PC-3 (cell line): ENCODE measurements around the gene CACNA1I. TPM values are rescaled to one million over a fixed set of nuclear protein-coding genes. Genes with fewer than 3 reads are reported as not detected.

Source experiments
- ATAC-seq: fragments of 200-7000 bp; cut with Tn5 transposase; 2 replicates; pipeline ENCODE4 v1.9.1; 2020; ENCODE audit warnings: mild to moderate bottlenecking, moderate library complexity
- BruUV-seq: library from RNA; stranded (reverse); fragments of 400-500 nt; replicated peaks from 2 replicates; lab custom pipeline; 2021; lab: Mats Ljungman, UMichigan
- CTCF ChIA-PET: fragments of 300-600 bp; sonication (Branson Sonifier 250); formaldehyde crosslinking; loops from one replicate; lab custom pipeline; 2022; ENCODE audit warnings: antibody characterized with exemption; lab: Charles Lee
- POLR2A ChIA-PET: fragments of 300-600 bp; sonication (Branson Sonifier 250); formaldehyde crosslinking; loops from one replicate; lab custom pipeline; 2022; ENCODE audit warnings: antibody characterized with exemption; ENCODE audit not compliant: unreplicated experiment; lab: Charles Lee
- DNase-seq: peaks from one replicate; pipeline ENCODE4 v3.0.0-alpha.2; 2015
- H2AFZ ChIP-seq: fragments of 300-600 bp; sonication (generic); 2 replicates; pipeline ENCODE4 v1.6.0; 2016; ENCODE audit warnings: antibody characterized with exemption, low read length
- H3F3A ChIP-seq: fragments of 300-600 bp; sonication (generic); one replicate; pipeline ENCODE4 v1.6.0; 2017; ENCODE audit warnings: antibody characterized with exemption, low read length, control low read depth, mild to moderate bottlenecking; ENCODE audit not compliant: unreplicated experiment
- H3K27ac ChIP-seq: fragments of 300-600 bp; sonication (generic); 2 replicates; pipeline ENCODE4 v1.5.1; 2016; ENCODE audit warnings: mild to moderate bottlenecking, low read length
- H3K27me3 ChIP-seq: fragments of 300-600 bp; sonication (generic); 2 replicates; pipeline ENCODE4 v1.6.1; 2016; ENCODE audit warnings: low read length, mixed read lengths
- H3K36me3 ChIP-seq: fragments of 300-600 bp; sonication (generic); 2 replicates; pipeline ENCODE4 v1.6.1; 2016; ENCODE audit warnings: low read depth, mixed run types, low read length, mixed read lengths
- H3K4me1 ChIP-seq: fragments of 300-600 bp; sonication (generic); 2 replicates; pipeline ENCODE4 v1.5.1; 2016; ENCODE audit warnings: low read length; ENCODE audit not compliant: insufficient read depth
- H3K4me2 ChIP-seq: fragments of 300-600 bp; sonication (generic); 2 replicates; pipeline ENCODE4 v1.6.0; 2016; ENCODE audit warnings: low read length
- H3K4me3 ChIP-seq: fragments of 300-600 bp; sonication (generic); 2 replicates; pipeline ENCODE4 v1.5.1; 2016; ENCODE audit warnings: mild to moderate bottlenecking, low read length, mixed read lengths
- H3K79me2 ChIP-seq: fragments of 300-600 bp; sonication (generic); 2 replicates; pipeline ENCODE4 v1.6.1; 2017; ENCODE audit warnings: low read length, mixed read lengths
- H3K9ac ChIP-seq: fragments of 300-600 bp; sonication (generic); 2 replicates; pipeline ENCODE4 v1.6.0; 2016; ENCODE audit warnings: mild to moderate bottlenecking, low read length
- H3K9me2 ChIP-seq: fragments of 300-600 bp; sonication (generic); replicated peaks from 2 replicates; pipeline ENCODE4 v1.6.1; 2016; ENCODE audit warnings: mixed run types, low read length, mixed read lengths
- H3K9me3 ChIP-seq: fragments of 300-600 bp; sonication (generic); 2 replicates; pipeline ENCODE4 v1.6.1; 2016; ENCODE audit warnings: low read length, mixed read lengths
- H4K20me1 ChIP-seq: fragments of 300-600 bp; sonication (generic); 2 replicates; pipeline ENCODE4 v1.6.1; 2016; ENCODE audit warnings: low read length, mixed read lengths
- CTCF ChIP-seq: fragments of 300-600 bp; sonication (generic); conservative IDR thresholded peaks from 2 replicates; pipeline ENCODE4 v1.5.1; 2017; ENCODE audit warnings: antibody characterized with exemption, low read depth, mild to moderate bottlenecking, low read length
- EZH2 ChIP-seq: fragments of 300-600 bp; sonication (generic); IDR thresholded peaks from one replicate; pipeline ENCODE4 v1.6.1; 2017; ENCODE audit warnings: antibody characterized with exemption, mild to moderate bottlenecking, low read length; ENCODE audit not compliant: unreplicated experiment
- EZH2phosphoT487 ChIP-seq: fragments of 300-600 bp; sonication (generic); IDR thresholded peaks from 2 replicates; pipeline ENCODE4 v1.6.1; 2018; ENCODE audit warnings: mild to moderate bottlenecking, antibody characterized with exemption, low read length, borderline replicate concordance
- intact Hi-C: fragments of 100-400 bp; cut with micrococcal nuclease; formaldehyde crosslinking; loops from 2 replicates; pipeline ENCODE4 v1.9.0; 2023
- total RNA-seq: library from RNA; depleted of rRNA; stranded (reverse); fragments of >200 nt; gene quantifications from 2 replicates; pipeline ENCODE4 v1.2.3, GENCODE V29; 2014

The CACNA1I gene
- total RNA-seq, 1 experiment from 2014 or later, result not detected

GRCh38 chr22:39716534-39716933 lies 146.0 kb downstream of the CACNA1I start:
- Histone ChIP-seq H3K79me2 (no peaks in the 10 kb centered on the region), H4K20me1 (no peaks in the 10 kb centered on the region), H3K27me3 (peaks cover 35% of the 10 kb centered on the region), H2AFZ (no peak overlapping the region), H3K36me3 (no peaks in the 10 kb centered on the region), H3K9ac (no peak overlapping the region), H3K9me2 (no peaks in the 10 kb centered on the region), H3F3A (no peaks in the 10 kb centered on the region), H3K4me1 (no peaks in the 10 kb centered on the region), H3K4me3 (no peak overlapping the region), H3K4me2 (no peak overlapping the region), H3K27ac (no peak overlapping the region), H3K9me3 (no peaks in the 10 kb centered on the region)
- intact Hi-C loops, result no loop called here
- BruUV-seq, result no TSS peak
- DNase-seq, result no peak
- POLR2A ChIA-PET, result no interaction called here
- ATAC-seq, result no peak
- CTCF ChIA-PET, result no interaction called here
- TF ChIP-seq EZH2, result no peak
- TF ChIP-seq CTCF, result no peak
- TF ChIP-seq EZH2phosphoT487, result no peak

- no peaks in the 10 kb centered on the region for H3K36me3 ChIP-seq
- no peak overlapping the region for H3K4me2 ChIP-seq
- H4K20me1 ChIP-seq, result no peaks in the 10 kb centered on the region
- peaks cover 30% of the 10 kb centered on the region for H3K27me3 ChIP-seq
- H3K9me3 ChIP-seq, result no peaks in the 10 kb centered on the region
- no peak overlapping the region for H2AFZ ChIP-seq
- ATAC-seq (no peak), DNase-seq (no peak)
- POLR2A ChIA-PET, result no interaction called here
- BruUV-seq, result no TSS peak
- no peak overlapping the region for H3K27ac ChIP-seq
- H3K9ac ChIP-seq, result no peak overlapping the region
- no peak overlapping the region for H3K4me3 ChIP-seq
- intact Hi-C loops, result no loop called here
- H3K9me2 ChIP-seq, result no peaks in the 10 kb centered on the region
- no peaks in the 10 kb centered on the region for H3K4me1 ChIP-seq
- no peak for TF ChIP-seq EZH2
- no peaks in the 10 kb centered on the region for H3F3A ChIP-seq
- CTCF ChIA-PET, result no interaction called here
- no peaks in the 10 kb centered on the region for H3K79me2 ChIP-seq
Observed at GRCh38 chr22:39717099-39717498, 146.5 kb downstream of the CACNA1I start.

- H3K4me1 ChIP-seq, result no peaks in the 10 kb centered on the region
- POLR2A ChIA-PET, result no interaction called here
- H3K79me2 ChIP-seq, result no peaks in the 10 kb centered on the region
- H2AFZ ChIP-seq, result no peak overlapping the region
- no peak overlapping the region for H3K9ac ChIP-seq
- H3K27me3 ChIP-seq, result peaks cover 19% of the 10 kb centered on the region
- no peaks in the 10 kb centered on the region for H4K20me1 ChIP-seq
- TF ChIP-seq EZH2phosphoT487, result no peak
- CTCF ChIA-PET, result no interaction called here
- ATAC-seq (no peak), DNase-seq (no peak)
- H3K36me3 ChIP-seq, result no peaks in the 10 kb centered on the region
- intact Hi-C loops, result no loop called here
- no TSS peak for BruUV-seq
- no peaks in the 10 kb centered on the region for H3K9me3 ChIP-seq
- no peak overlapping the region for H3K4me3 ChIP-seq
- no peaks in the 10 kb centered on the region for H3K9me2 ChIP-seq
- no peak overlapping the region for H3K4me2 ChIP-seq
- H3K27ac ChIP-seq, result no peak overlapping the region
- no peaks in the 10 kb centered on the region for H3F3A ChIP-seq
Observed at GRCh38 chr22:39718206-39718605, 147.7 kb downstream of the CACNA1I start.

GRCh38 chr22:39718921-39719475 lies 148.4 kb downstream of the CACNA1I start:
- H3K36me3 ChIP-seq, result no peaks in the 10 kb centered on the region
- H3K9me2 ChIP-seq, result no peaks in the 10 kb centered on the region
- H3K27me3 ChIP-seq, result peaks cover 18% of the 10 kb centered on the region
- ChIA-PET CTCF (no interaction called here), POLR2A (no interaction called here)
- intact Hi-C loops, result no loop called here
- ATAC-seq (no peak), DNase-seq (no peak)
- no peak overlapping the region for H3K27ac ChIP-seq
- H3K79me2 ChIP-seq, result no peaks in the 10 kb centered on the region
- H3F3A ChIP-seq, result no peaks in the 10 kb centered on the region
- no peak for TF ChIP-seq EZH2
- no peak for TF ChIP-seq CTCF
- no peak for TF ChIP-seq EZH2phosphoT487
- H4K20me1 ChIP-seq, result no peaks in the 10 kb centered on the region
- H3K4me2 ChIP-seq, result no peak overlapping the region
- H3K4me3 ChIP-seq, result no peak overlapping the region
- no peaks in the 10 kb centered on the region for H3K4me1 ChIP-seq
- no peak overlapping the region for H3K9ac ChIP-seq
- H3K9me3 ChIP-seq, result no peaks in the 10 kb centered on the region
- BruUV-seq, result no TSS peak
- no peak overlapping the region for H2AFZ ChIP-seq
